HG03159 (cell line): ENCODE measurements around the gene ROBO3.

Source experiments
- ATAC-seq: cut with Tn5 transposase; IDR thresholded peaks from one replicate; pipeline ENCODE4 v1.9.1; 2021; ENCODE audit warnings: mild to moderate bottlenecking, moderate library complexity; ENCODE audit not compliant: unreplicated experiment

Gene ROBO3, protein sequence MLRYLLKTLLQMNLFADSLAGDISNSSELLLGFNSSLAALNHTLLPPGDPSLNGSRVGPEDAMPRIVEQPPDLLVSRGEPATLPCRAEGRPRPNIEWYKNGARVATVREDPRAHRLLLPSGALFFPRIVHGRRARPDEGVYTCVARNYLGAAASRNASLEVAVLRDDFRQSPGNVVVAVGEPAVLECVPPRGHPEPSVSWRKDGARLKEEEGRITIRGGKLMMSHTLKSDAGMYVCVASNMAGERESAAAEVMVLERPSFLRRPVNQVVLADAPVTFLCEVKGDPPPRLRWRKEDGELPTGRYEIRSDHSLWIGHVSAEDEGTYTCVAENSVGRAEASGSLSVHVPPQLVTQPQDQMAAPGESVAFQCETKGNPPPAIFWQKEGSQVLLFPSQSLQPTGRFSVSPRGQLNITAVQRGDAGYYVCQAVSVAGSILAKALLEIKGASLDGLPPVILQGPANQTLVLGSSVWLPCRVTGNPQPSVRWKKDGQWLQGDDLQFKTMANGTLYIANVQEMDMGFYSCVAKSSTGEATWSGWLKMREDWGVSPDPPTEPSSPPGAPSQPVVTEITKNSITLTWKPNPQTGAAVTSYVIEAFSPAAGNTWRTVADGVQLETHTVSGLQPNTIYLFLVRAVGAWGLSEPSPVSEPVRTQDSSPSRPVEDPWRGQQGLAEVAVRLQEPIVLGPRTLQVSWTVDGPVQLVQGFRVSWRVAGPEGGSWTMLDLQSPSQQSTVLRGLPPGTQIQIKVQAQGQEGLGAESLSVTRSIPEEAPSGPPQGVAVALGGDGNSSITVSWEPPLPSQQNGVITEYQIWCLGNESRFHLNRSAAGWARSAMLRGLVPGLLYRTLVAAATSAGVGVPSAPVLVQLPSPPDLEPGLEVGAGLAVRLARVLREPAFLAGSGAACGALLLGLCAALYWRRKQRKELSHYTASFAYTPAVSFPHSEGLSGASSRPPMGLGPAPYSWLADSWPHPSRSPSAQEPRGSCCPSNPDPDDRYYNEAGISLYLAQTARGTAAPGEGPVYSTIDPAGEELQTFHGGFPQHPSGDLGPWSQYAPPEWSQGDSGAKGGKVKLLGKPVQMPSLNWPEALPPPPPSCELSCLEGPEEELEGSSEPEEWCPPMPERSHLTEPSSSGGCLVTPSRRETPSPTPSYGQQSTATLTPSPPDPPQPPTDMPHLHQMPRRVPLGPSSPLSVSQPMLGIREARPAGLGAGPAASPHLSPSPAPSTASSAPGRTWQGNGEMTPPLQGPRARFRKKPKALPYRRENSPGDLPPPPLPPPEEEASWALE (N-terminal part only)

DNA sequence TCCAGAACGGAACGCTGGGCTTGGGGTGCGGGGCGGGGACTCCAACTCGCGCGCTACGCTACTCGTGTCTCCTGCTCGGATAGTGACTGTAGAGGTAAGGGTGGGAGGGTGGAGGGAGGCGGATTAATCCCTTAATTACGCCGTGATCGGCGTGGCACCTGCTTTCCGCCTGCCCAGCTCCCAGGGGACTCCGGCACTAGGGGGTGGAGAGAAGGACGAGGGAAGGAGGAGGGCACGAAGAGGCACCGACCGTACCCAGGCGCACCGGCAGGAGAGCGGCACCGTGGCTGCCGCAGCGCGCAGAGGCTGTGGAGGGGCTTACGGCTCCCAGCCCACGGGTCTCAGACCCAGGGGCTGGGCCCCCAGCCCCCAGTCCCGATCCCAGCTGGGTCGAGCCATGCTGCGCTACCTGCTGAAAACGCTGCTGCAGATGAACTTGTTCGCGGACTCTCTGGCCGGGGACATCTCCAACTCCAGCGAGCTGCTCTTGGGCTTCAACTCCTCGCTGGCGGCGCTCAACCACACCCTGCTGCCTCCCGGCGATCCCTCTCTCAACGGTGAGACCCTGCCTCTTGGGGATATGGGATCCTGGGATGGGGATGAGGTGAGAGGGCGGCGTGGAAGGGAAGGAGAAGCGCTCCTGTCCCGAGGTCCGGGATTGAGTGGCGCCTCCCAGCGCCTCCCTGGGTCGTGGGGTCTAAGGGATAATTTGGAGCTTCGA is at the start of gene ROBO3:
ROBO3 (plus strand) TSS at position 252 of the 721 bp plus-strand sequence; CDS start at position 398, 146 bp downstream.
- no peak for ATAC-seq

DNA sequence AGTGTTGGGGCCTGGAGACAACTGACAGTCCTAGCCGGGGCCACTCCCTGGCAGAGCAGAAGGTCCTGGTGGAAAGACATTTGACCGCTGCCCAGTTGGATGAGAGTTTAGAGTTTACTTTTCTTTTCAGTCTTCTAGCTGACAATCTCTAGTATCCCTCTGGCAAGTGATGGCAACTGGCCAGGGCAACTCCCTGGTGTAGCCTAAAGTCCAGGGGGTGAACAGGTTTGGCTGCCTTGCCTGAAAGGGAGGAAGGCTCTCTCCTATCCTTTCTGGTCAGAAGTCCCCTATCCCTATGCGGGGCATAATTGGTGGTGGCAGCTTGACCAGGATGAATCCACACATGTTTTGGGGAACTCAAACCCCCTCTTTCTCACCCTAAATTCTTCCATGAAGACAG is 48.2 kb upstream of the ROBO3 start:
- ATAC-seq: no peak

GRCh38 chr11:124821995-124822730 is 43.1 kb upstream of the ROBO3 start:
- no peak for ATAC-seq

DNA sequence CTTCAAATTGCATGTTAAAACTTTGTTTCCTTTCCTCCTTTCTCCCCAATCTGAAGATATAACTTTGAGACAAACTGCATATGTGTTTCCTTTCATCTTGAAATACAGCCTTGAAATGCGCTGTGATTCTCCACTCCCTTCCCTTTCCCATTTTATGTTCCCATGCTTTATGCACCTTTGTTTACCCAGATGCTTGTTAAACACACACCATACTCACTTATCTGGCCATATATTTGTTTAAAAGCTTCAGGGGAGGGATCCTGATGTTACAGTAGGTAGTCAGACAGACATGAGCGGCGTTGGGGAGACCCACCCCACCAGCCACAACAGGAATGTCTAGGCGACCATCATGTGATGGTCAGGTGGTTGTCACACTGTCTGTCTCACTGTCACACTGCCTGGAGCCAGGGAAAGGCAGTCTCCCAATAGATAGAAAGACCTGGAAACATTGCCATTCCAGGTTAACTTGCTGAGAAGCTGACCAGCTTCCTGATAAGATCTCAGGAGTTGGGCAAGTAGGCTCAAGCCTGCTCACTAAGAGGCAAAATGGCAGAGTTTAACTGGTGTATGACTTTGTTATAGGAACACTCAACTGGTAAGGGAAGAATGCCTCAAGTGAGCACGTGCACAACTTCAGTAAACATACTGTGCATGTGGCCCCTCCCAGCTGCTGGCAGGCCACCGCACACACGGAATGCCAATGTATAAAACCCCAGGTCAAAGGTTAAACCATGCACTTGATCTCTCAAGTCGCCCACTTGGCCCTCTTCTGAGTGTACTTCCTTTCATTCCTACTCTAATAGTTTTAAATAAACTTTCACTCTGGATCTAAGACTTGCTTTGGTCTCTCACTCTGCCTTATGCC is 41.5 kb upstream of the ROBO3 start:
- ATAC-seq: no peak

- ATAC-seq: no peak
Measured at GRCh38 chr11:124825876-124826275, 39.4 kb upstream of the ROBO3 start.

DNA sequence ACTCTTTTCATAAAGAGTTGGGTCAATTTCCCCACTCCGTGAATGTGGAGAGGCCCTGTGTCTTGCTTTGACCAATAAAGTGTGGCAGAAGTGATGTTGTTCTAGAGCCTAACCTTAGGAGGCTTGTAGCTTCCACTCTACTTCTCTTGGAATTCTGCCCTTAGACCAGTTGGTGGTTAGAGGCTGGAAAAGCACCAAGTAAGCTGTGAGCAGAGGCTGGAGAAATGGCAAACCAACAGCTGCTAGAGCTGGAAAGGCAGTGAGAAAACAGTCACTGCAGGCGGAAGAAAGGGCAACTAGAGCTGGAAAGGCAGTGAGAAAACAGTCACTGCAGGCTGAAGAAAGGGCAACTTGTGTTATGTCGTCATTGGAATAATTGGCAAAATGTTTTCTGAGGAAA is 35.2 kb upstream of the ROBO3 start:
- no peak for ATAC-seq

DNA sequence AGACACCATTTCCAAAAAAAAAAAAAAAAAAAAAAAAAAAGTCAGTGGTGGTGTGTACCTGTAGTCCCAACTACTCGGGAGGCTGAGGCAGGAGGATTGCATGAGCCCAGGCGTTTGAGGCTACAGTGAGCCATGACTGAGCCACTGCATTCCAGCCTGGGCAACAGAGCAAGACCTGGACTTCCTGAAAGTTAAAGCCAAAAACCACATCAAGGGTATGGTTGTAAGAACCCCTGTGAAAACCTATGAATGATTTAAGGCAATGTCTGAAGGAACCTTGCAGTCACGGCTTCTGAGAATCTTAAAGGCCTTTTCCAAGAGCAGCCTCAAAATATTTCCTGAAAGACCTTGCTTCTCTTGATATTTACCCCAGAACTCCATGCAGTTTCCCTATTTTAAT is 34.5 kb upstream of the ROBO3 start:
- no peak for ATAC-seq

DNA sequence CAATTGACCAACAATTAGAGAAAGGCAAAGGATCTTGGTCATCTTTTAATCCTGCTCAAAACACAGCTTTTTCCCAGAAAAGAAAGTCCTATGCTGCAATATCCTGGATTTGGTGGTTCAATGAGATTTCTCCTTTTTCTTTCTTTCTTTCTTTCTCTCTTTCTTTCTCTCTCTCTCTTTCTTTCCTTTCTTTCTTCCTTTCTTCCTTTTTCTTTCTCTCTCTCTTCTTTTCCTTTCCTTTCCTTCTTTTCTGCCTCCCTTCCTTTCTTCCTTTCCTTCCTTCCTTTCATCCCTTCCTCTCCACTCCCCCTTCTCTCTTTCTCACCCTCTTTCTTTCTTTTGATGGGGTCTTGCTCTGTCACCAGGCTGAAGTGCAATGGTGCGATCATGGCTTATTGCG is 33.3 kb upstream of the ROBO3 start:
- ATAC-seq: no peak

- no peak for ATAC-seq
Measured at GRCh38 chr11:124832571-124832970, 32.7 kb upstream of the ROBO3 start.

DNA sequence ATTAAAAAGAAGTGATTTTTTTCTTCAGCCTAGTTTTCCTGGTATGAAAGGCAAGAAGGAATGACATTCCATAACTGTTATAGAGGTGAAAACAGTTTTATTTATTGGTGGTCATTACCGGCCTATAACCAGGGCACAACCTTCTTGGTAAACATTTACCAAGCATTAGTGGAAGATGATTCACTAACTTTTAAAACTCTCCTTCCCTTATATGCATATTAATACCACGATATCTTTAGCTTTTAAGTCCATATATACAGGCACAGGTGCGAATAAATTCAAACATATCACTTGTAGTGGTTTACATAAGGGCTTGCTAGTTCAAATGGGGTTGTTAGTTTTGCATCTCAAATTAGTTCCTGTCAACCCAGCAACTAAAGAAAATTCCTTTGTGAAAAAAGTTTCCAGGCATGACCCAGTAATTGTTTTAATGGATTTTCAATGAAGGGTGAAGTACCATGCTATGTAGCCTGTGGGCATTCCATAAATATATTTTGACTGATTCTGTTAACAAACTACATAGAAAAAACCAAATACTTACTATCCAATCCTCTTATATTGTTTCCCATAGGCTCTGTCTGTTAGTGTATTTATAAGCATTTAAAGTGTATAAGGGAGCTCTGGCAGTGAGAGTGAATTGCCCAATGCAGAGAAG is 30.6 kb upstream of the ROBO3 start:
- no peak for ATAC-seq

DNA sequence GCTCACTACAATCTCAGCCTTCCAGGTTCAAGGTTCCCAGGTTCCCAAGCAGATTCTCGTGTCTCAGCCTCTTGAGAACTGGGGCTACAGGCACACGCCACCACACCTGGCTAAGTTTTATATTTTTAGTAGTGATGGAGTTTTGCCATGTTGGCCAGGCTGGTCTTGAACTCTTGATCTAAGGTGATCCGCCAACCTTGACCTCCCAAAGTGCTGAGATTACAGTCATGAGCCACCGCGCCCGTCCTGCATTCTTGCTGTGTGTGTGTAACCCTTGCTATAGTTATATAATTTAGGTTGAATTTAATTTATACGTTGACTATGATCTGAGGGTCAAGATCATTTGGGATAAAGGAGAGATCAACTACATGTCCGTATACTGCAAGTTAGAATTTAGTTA is 29.3 kb upstream of the ROBO3 start:
- ATAC-seq: no peak

DNA sequence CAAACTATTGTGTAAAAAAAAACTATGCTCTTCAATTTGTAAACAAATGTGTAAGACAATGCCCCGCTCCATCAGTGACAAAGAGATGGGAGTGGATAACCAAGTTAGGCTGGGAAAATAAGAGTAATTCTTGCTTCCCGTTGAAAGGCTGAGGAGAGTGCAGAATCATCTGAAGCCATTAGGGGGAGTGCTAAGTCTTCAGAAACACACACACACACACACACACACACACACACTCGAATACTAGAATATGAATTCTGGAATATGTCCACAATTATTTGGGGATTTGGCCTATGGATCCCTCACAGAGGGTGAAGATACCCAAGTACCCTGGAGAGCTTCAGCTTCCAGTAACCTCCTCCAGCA is 27.8 kb upstream of the ROBO3 start:
- ATAC-seq: no peak

- ATAC-seq: no peak
Measured at GRCh38 chr11:124838805-124839127, 26.5 kb upstream of the ROBO3 start.

- ATAC-seq: no peak
Measured at GRCh38 chr11:124839128-124839971, 25.9 kb upstream of the ROBO3 start.

GRCh38 chr11:124839972-124840621 is 25.1 kb upstream of the ROBO3 start:
- ATAC-seq: no peak

- no peak for ATAC-seq
Measured at GRCh38 chr11:124840666-124841065, 24.6 kb upstream of the ROBO3 start.

- no peak for ATAC-seq
Measured at GRCh38 chr11:124841201-124841600, 24.0 kb upstream of the ROBO3 start.
